Measurements from ENCODE around the gene MMS22L.

The MMS22L gene

GRCh38 chr6:97141756-97142155 lies 141.3 kb downstream of the MMS22L start:
- no peak for DNase-seq (ENCODE audit: insufficient read length, low spot score)
- FAIRE-seq, result no peak
- no peak for TF ChIP-seq POLR2A (IDR thresholded peaks at IDR 0.05; ENCODE audit: low read depth, low read length)

- TF ChIP-seq POLR2A (IDR thresholded peaks at IDR 0.05; ENCODE audit: low read depth, low read length), result no peak
- FAIRE-seq, result no peak
- no peak for DNase-seq (ENCODE audit: insufficient read length, low spot score)
Measured at GRCh38 chr6:97138581-97138980, 144.4 kb downstream of the MMS22L start.

GRCh38 chr6:97136626-97137358 lies 146.2 kb downstream of the MMS22L start:
- no peak for TF ChIP-seq POLR2A (IDR thresholded peaks at IDR 0.05; ENCODE audit: low read depth, low read length)
- FAIRE-seq, result no peak
- no peak for DNase-seq (ENCODE audit: insufficient read length, low spot score)

- DNase-seq (ENCODE audit: insufficient read length, low spot score), result no peak
- no peak for FAIRE-seq
- TF ChIP-seq POLR2A (IDR thresholded peaks at IDR 0.05; ENCODE audit: low read depth, low read length), result no peak
Measured at GRCh38 chr6:97133067-97133466, 149.9 kb downstream of the MMS22L start.

- no peak for TF ChIP-seq POLR2A (IDR thresholded peaks at IDR 0.05; ENCODE audit: low read depth, low read length)
- DNase-seq (ENCODE audit: insufficient read length, low spot score) (no peak), FAIRE-seq (no peak)
Measured at GRCh38 chr6:97129106-97129505, 153.9 kb downstream of the MMS22L start.

GRCh38 chr6:97128507-97128906 lies 154.5 kb downstream of the MMS22L start:
- TF ChIP-seq POLR2A (IDR thresholded peaks at IDR 0.05; ENCODE audit: low read depth, low read length), result no peak
- FAIRE-seq (no peak), DNase-seq (ENCODE audit: insufficient read length, low spot score) (no peak)

GRCh38 chr6:97123652-97124051 lies 159.4 kb downstream of the MMS22L start:
- FAIRE-seq, result no peak
- no peak for DNase-seq (ENCODE audit: insufficient read length, low spot score)
- TF ChIP-seq POLR2A (IDR thresholded peaks at IDR 0.05; ENCODE audit: low read depth, low read length), result no peak

GRCh38 chr6:97123112-97123511 lies 159.9 kb downstream of the MMS22L start:
- FAIRE-seq, result no peak

GRCh38 chr6:97120511-97120910 lies 162.5 kb downstream of the MMS22L start:
- DNase-seq (ENCODE audit: insufficient read length, low spot score) (no peak), FAIRE-seq (no peak)
- no peak for TF ChIP-seq POLR2A (IDR thresholded peaks at IDR 0.05; ENCODE audit: low read depth, low read length)

More at GRCh38 chr6:97123112-97123511, 159.9 kb downstream of the MMS22L start:
- no peak for TF ChIP-seq POLR2A (IDR thresholded peaks at IDR 0.05; ENCODE audit: low read depth, low read length)
- no peak for DNase-seq (ENCODE audit: insufficient read length, low spot score)

- FAIRE-seq (no peak), DNase-seq (ENCODE audit: insufficient read length, low spot score) (no peak)
- TF ChIP-seq POLR2A (IDR thresholded peaks at IDR 0.05; ENCODE audit: low read depth, low read length), result no peak
Measured at GRCh38 chr6:97114645-97115044, 168.4 kb downstream of the MMS22L start.

GRCh38 chr6:97113170-97113569 lies 169.8 kb downstream of the MMS22L start:
- no peak for FAIRE-seq
- DNase-seq (ENCODE audit: insufficient read length, low spot score), result no peak
- no peak for TF ChIP-seq POLR2A (IDR thresholded peaks at IDR 0.05; ENCODE audit: low read depth, low read length)

GRCh38 chr6:97111243-97111642 lies 171.8 kb downstream of the MMS22L start:
- DNase-seq (ENCODE audit: insufficient read length, low spot score) (no peak), FAIRE-seq (no peak)
- no peak for TF ChIP-seq POLR2A (IDR thresholded peaks at IDR 0.05; ENCODE audit: low read depth, low read length)

- no peak for DNase-seq (ENCODE audit: insufficient read length, low spot score)
- TF ChIP-seq POLR2A (IDR thresholded peaks at IDR 0.05; ENCODE audit: low read depth, low read length), result no peak
- FAIRE-seq, result no peak
Measured at GRCh38 chr6:97110626-97111025, 172.4 kb downstream of the MMS22L start.

- no peak for FAIRE-seq
- TF ChIP-seq POLR2A (IDR thresholded peaks at IDR 0.05; ENCODE audit: low read depth, low read length), result no peak
- no peak for DNase-seq (ENCODE audit: insufficient read length, low spot score)
Measured at GRCh38 chr6:97110149-97110548, 172.9 kb downstream of the MMS22L start.

GRCh38 chr6:97109444-97109843 lies 173.6 kb downstream of the MMS22L start:
- TF ChIP-seq POLR2A (IDR thresholded peaks at IDR 0.05; ENCODE audit: low read depth, low read length), result no peak
- FAIRE-seq, result no peak
- DNase-seq (ENCODE audit: insufficient read length, low spot score), result no peak
